ENCODE data around the gene BLOC1S4.
"Not testable (repeated sequence)": the region's sequence is repeated elsewhere in the genome, so short reads cannot be mapped to it uniquely, and the experiment has no call there.

BLOC1S4 gene

GRCh38 chr4:6716018-6716911 lies at the start of gene BLOC1S4:
BLOC1S4 (plus strand) TSS chr4:6716174; CDS start chr4:6716210, 36 bp downstream.
- Histone ChIP-seq H3K4me3 (ENCODE audit: low read length) (peak within 1 kb of the TSS; percentile 88), H3K27ac (ENCODE audit: low read length) (no peak within 1 kb of the TSS), H3K4me1 (ENCODE audit: control insufficient read depth, insufficient read depth, low read length) (no peaks in the 10 kb centered on the region; the same call in 1 of the 2 replicates), H3K27me3 (ENCODE audit: control insufficient read depth, insufficient read depth, low read length) (no peaks in the 10 kb centered on the region), H3K36me3 (ENCODE audit: control insufficient read depth, insufficient read depth, low read length) (no peaks in the 10 kb centered on the region), H3K9me3 (ENCODE audit: control insufficient read depth, insufficient read depth, low read length) (no peaks in the 10 kb centered on the region)
- WGBS (ENCODE audit: insufficient coverage, insufficient read length) = no CpG with 5 or more reads among the region's 109 CpGs
- DNase-seq (ENCODE audit: low read depth, low spot score) = peak; percentile 90

- H3K4me3 ChIP-seq (ENCODE audit: low read length) = no peak overlapping the region
- no peak for DNase-seq (ENCODE audit: low read depth, low spot score)
- no peaks in the 10 kb centered on the region for H3K9me3 ChIP-seq (ENCODE audit: control insufficient read depth, insufficient read depth, low read length)
- no peaks in the 10 kb centered on the region for H3K36me3 ChIP-seq (ENCODE audit: control insufficient read depth, insufficient read depth, low read length)
- no peaks in the 10 kb centered on the region for H3K4me1 ChIP-seq (ENCODE audit: control insufficient read depth, insufficient read depth, low read length)
- H3K27me3 ChIP-seq (ENCODE audit: control insufficient read depth, insufficient read depth, low read length) = peaks cover 3% of the 10 kb centered on the region; the same call in 1 of the 2 replicates
- WGBS (ENCODE audit: insufficient coverage, insufficient read length) = no CpG with 5 or more reads among the region's 11 CpGs
- H3K27ac ChIP-seq (ENCODE audit: low read length) = no peak overlapping the region
Measured at GRCh38 chr4:6668391-6668790, 47.6 kb upstream of the BLOC1S4 start.

- H3K4me1 ChIP-seq (ENCODE audit: control insufficient read depth, insufficient read depth, low read length) = 0 out of 2 replicates have a peak, but pooled peaks cover 2% of the 10 kb centered on the region
- H3K36me3 ChIP-seq (ENCODE audit: control insufficient read depth, insufficient read depth, low read length) = no peaks in the 10 kb centered on the region
- no peaks in the 10 kb centered on the region for H3K27me3 ChIP-seq (ENCODE audit: control insufficient read depth, insufficient read depth, low read length)
- DNase-seq (ENCODE audit: low read depth, low spot score) = no peak
- no peaks in the 10 kb centered on the region for H3K9me3 ChIP-seq (ENCODE audit: control insufficient read depth, insufficient read depth, low read length)
- H3K27ac ChIP-seq (ENCODE audit: low read length) = no peak overlapping the region
- no CpG with 5 or more reads among the region's 1 CpG for WGBS (ENCODE audit: insufficient coverage, insufficient read length)
- no peak overlapping the region for H3K4me3 ChIP-seq (ENCODE audit: low read length)
Measured at GRCh38 chr4:6671648-6672047, 44.3 kb upstream of the BLOC1S4 start.

- DNase-seq (ENCODE audit: low read depth, low spot score) = no peak
- WGBS (ENCODE audit: insufficient coverage, insufficient read length) = no CpG with 5 or more reads among the region's 19 CpGs
- Histone ChIP-seq H3K4me1 (ENCODE audit: control insufficient read depth, insufficient read depth, low read length) (0 out of 2 replicates have a peak, but pooled peaks cover 2% of the 10 kb centered on the region), H3K27me3 (ENCODE audit: control insufficient read depth, insufficient read depth, low read length) (no peaks in the 10 kb centered on the region), H3K9me3 (ENCODE audit: control insufficient read depth, insufficient read depth, low read length) (no peaks in the 10 kb centered on the region), H3K36me3 (ENCODE audit: control insufficient read depth, insufficient read depth, low read length) (no peaks in the 10 kb centered on the region), H3K4me3 (ENCODE audit: low read length) (no peak overlapping the region), H3K27ac (ENCODE audit: low read length) (no peak overlapping the region)
Measured at GRCh38 chr4:6672131-6672530, 43.8 kb upstream of the BLOC1S4 start.

GRCh38 chr4:6672541-6673190 lies 43.3 kb upstream of the BLOC1S4 start:
- not testable (repeated sequence) for DNase-seq (ENCODE audit: low read depth, low spot score); H3K4me3 ChIP-seq (ENCODE audit: low read length); H3K27ac ChIP-seq (ENCODE audit: low read length); H3K4me1 ChIP-seq (ENCODE audit: control insufficient read depth, insufficient read depth, low read length); H3K9me3 ChIP-seq (ENCODE audit: control insufficient read depth, insufficient read depth, low read length); H3K27me3 ChIP-seq (ENCODE audit: control insufficient read depth, insufficient read depth, low read length); H3K36me3 ChIP-seq (ENCODE audit: control insufficient read depth, insufficient read depth, low read length)
- WGBS (ENCODE audit: insufficient coverage, insufficient read length) = no CpG with 5 or more reads among the region's 34 CpGs

- not testable (repeated sequence) for DNase-seq (ENCODE audit: low read depth, low spot score)
- H3K4me3 ChIP-seq (ENCODE audit: low read length) = peak overlapping the region; percentile 68; the same call in 1 of the 2 replicates
Measured at GRCh38 chr4:6673191-6673659, 42.7 kb upstream of the BLOC1S4 start.

GRCh38 chr4:6673660-6674499 lies 42.1 kb upstream of the BLOC1S4 start:
- H3K27ac ChIP-seq (ENCODE audit: low read length) = no peak overlapping the region
- WGBS (ENCODE audit: insufficient coverage, insufficient read length) = no CpG with 5 or more reads among the region's 89 CpGs

More at GRCh38 chr4:6673191-6673659, 42.7 kb upstream of the BLOC1S4 start:
- H3K36me3 ChIP-seq (ENCODE audit: control insufficient read depth, insufficient read depth, low read length); H3K27me3 ChIP-seq (ENCODE audit: control insufficient read depth, insufficient read depth, low read length); H3K4me1 ChIP-seq (ENCODE audit: control insufficient read depth, insufficient read depth, low read length); H3K27ac ChIP-seq (ENCODE audit: low read length); H3K9me3 ChIP-seq (ENCODE audit: control insufficient read depth, insufficient read depth, low read length): not testable (repeated sequence)
- WGBS (ENCODE audit: insufficient coverage, insufficient read length) = no CpG with 5 or more reads among the region's 14 CpGs

GRCh38 chr4:6674500-6675149 lies 41.3 kb upstream of the BLOC1S4 start:
- no peak for DNase-seq (ENCODE audit: low read depth, low spot score)
- H3K4me1 ChIP-seq (ENCODE audit: control insufficient read depth, insufficient read depth, low read length) = 0 out of 2 replicates have a peak, but pooled peaks cover 2% of the 10 kb centered on the region
- H3K36me3 ChIP-seq (ENCODE audit: control insufficient read depth, insufficient read depth, low read length) = no peaks in the 10 kb centered on the region
- no peaks in the 10 kb centered on the region for H3K9me3 ChIP-seq (ENCODE audit: control insufficient read depth, insufficient read depth, low read length)
- no peak overlapping the region for H3K27ac ChIP-seq (ENCODE audit: low read length)
- no peaks in the 10 kb centered on the region for H3K27me3 ChIP-seq (ENCODE audit: control insufficient read depth, insufficient read depth, low read length)
- no CpG with 5 or more reads among the region's 40 CpGs for WGBS (ENCODE audit: insufficient coverage, insufficient read length)
- peak overlapping the region; percentile 68 for H3K4me3 ChIP-seq (ENCODE audit: low read length)

More at GRCh38 chr4:6673660-6674499, 42.1 kb upstream of the BLOC1S4 start:
- H3K4me1 ChIP-seq (ENCODE audit: control insufficient read depth, insufficient read depth, low read length) = 0 out of 2 replicates have a peak, but pooled peaks cover 2% of the 10 kb centered on the region
- no peaks in the 10 kb centered on the region for H3K36me3 ChIP-seq (ENCODE audit: control insufficient read depth, insufficient read depth, low read length)
- no peaks in the 10 kb centered on the region for H3K27me3 ChIP-seq (ENCODE audit: control insufficient read depth, insufficient read depth, low read length)
- H3K4me3 ChIP-seq (ENCODE audit: low read length) = peak overlapping the region; percentile 68
- DNase-seq (ENCODE audit: low read depth, low spot score) = peak; percentile 84
- H3K9me3 ChIP-seq (ENCODE audit: control insufficient read depth, insufficient read depth, low read length) = no peaks in the 10 kb centered on the region

- no peak for DNase-seq (ENCODE audit: low read depth, low spot score)
- Histone ChIP-seq H3K27me3 (ENCODE audit: control insufficient read depth, insufficient read depth, low read length) (no peaks in the 10 kb centered on the region), H3K27ac (ENCODE audit: low read length) (no peak overlapping the region), H3K4me1 (ENCODE audit: control insufficient read depth, insufficient read depth, low read length) (0 out of 2 replicates have a peak, but pooled peaks cover 2% of the 10 kb centered on the region), H3K4me3 (ENCODE audit: low read length) (no peak overlapping the region), H3K9me3 (ENCODE audit: control insufficient read depth, insufficient read depth, low read length) (no peaks in the 10 kb centered on the region), H3K36me3 (ENCODE audit: control insufficient read depth, insufficient read depth, low read length) (no peaks in the 10 kb centered on the region)
- no CpG with 5 or more reads among the region's 21 CpGs for WGBS (ENCODE audit: insufficient coverage, insufficient read length)
Measured at GRCh38 chr4:6676722-6677558, 39.0 kb upstream of the BLOC1S4 start.
